VCaP (cell line): ENCODE results near the gene OLFML2A.
"Not testable (repeated sequence)": the region's sequence is repeated elsewhere in the genome, so short reads cannot be mapped to it uniquely, and the experiment has no call there.

ENCODE experiments used
- H3K27ac ChIP-seq: fragments of 450-650 bp; 2 replicates; pipeline ENCODE4 v1.5.1; 2017
- CTCF ChIP-seq: fragments of 450-650 bp; conservative IDR thresholded peaks from 2 replicates; pipeline ENCODE4 v1.5.1; 2017; ENCODE audit warnings: mild to moderate bottlenecking, moderate library complexity

OLFML2A gene

GRCh38 chr9:124834591-124834990, 57.7 kb downstream of the OLFML2A start:
- peak overlapping the region; percentile 41; the same call in 1 of the 2 replicates for H3K27ac ChIP-seq
- TF ChIP-seq CTCF: no peak

- H3K27ac ChIP-seq: peak overlapping the region; percentile 41; the same call in 1 of the 2 replicates
- TF ChIP-seq CTCF: no peak
Measured at GRCh38 chr9:124835026-124835557, 58.2 kb downstream of the OLFML2A start.

- not testable (repeated sequence) for H3K27ac ChIP-seq
Measured at GRCh38 chr9:124838132-124838531, 61.2 kb downstream of the OLFML2A start.

- H3K27ac ChIP-seq: not testable (repeated sequence)
Measured at GRCh38 chr9:124838567-124839275, 61.8 kb downstream of the OLFML2A start.

GRCh38 chr9:124839612-124840299, 62.8 kb downstream of the OLFML2A start:
- peak; percentile 45 for TF ChIP-seq CTCF
- no peak overlapping the region for H3K27ac ChIP-seq

GRCh38 chr9:124840300-124840833, 63.4 kb downstream of the OLFML2A start:
- TF ChIP-seq CTCF: 0 out of 2 replicates have a peak, but pooled peaks have one; percentile 20
- H3K27ac ChIP-seq: no peak overlapping the region

- TF ChIP-seq CTCF: no peak
- no peak overlapping the region for H3K27ac ChIP-seq
Measured at GRCh38 chr9:124841075-124841821, 64.3 kb downstream of the OLFML2A start.

- no peak for TF ChIP-seq CTCF
- H3K27ac ChIP-seq: no peak overlapping the region
Measured at GRCh38 chr9:124843456-124844034, 66.6 kb downstream of the OLFML2A start.
